Measurements from ENCODE around the gene LAMP1. TPM values are rescaled to one million over a fixed set of nuclear protein-coding genes. Genes with fewer than 3 reads are reported as not detected.

Gene LAMP1
- total RNA-seq, 4 donors from 2014 or later = 85.6 to 144 (median 93.4) TPM

DNA sequence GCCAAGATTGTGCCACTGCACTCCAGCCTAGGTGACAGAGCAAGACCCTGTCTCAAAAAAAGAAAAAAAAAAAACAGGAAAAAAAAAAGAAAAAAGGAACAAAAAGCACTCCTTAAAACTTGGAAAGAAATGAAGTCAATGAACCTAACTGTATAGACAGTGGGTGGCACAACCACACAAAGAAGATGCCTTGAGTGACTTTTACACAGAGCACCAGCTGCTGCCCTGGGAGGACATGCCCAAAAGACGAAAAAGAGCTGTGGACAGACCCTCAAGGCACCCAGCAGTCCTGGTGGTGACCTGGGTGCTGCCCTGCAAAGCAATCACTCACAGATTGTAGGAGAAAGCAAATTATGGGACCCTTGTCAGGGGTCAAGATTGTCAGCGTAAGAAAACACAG, 5.9 kb upstream of the LAMP1 start:
- DNase-seq = no peak
- intact Hi-C loops (cut with DNase I; ENCODE audit: low total_unique reads) = no loop called here
- no peak overlapping the region for H3K27ac ChIP-seq
- H3K4me3 ChIP-seq = no peak overlapping the region
- no peaks in the 10 kb centered on the region for H3K36me3 ChIP-seq
- no peaks in the 10 kb centered on the region for H3K4me1 ChIP-seq
- TF ChIP-seq CTCF (IDR thresholded peaks at IDR 0.05) (no peak), POLR2A (IDR thresholded peaks at IDR 0.05) (no peak)
- H3K27me3 ChIP-seq = no peaks in the 10 kb centered on the region
- H3K9me3 ChIP-seq = no peaks in the 10 kb centered on the region

DNA sequence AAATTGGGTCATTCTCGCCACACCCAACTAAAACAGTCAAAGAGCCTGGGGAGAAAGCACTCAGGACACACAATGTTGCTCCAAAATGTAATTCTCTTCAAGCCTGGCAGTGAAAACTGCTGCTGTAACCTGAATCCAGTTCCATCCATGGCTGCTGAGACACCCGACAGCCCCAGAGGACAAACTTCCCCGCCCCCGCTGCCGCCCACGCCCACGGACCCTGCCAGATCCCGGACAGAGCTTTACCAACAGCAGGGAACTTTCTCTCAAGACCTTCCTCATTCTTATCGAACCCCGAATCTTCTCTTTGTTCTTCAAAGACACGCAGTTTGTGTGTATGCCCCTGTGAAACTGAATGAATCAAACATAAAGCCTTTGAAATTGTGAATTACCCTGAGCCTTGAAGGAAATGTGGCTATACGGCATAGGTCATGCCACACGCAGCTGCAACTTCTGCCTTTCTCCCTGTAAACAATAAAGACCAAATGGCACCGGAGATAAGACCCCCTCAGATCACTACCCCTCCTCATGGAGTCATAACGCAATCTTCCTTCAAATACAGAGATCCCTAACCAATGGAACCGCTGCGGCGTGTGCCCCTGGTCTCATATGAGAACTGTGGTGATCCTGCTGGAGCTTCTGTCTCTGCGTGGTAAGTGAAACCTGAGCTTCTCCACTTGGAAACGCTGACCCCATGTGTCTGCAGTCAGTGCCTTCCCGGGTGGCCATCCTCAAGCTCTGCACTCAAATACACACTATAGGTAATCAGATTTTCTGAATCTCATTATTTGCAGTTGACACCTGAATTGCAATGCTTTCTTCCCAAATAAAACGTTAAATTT, 4.8 kb upstream of the LAMP1 start:
- H3K36me3 ChIP-seq = no peaks in the 10 kb centered on the region
- H3K27me3 ChIP-seq = no peaks in the 10 kb centered on the region
- no peaks in the 10 kb centered on the region for H3K9me3 ChIP-seq
- no peak overlapping the region for H3K27ac ChIP-seq
- intact Hi-C loops (cut with DNase I; ENCODE audit: low total_unique reads) = no loop called here
- H3K4me3 ChIP-seq = peak overlapping the region in 1 of 2 donors; percentile 12
- TF ChIP-seq POLR2A (IDR thresholded peaks at IDR 0.05) (no peak), CTCF (IDR thresholded peaks at IDR 0.05) (no peak)
- H3K4me1 ChIP-seq = no peaks in the 10 kb centered on the region
- DNase-seq = peak in 1 of 2 donors; percentile 28

DNA sequence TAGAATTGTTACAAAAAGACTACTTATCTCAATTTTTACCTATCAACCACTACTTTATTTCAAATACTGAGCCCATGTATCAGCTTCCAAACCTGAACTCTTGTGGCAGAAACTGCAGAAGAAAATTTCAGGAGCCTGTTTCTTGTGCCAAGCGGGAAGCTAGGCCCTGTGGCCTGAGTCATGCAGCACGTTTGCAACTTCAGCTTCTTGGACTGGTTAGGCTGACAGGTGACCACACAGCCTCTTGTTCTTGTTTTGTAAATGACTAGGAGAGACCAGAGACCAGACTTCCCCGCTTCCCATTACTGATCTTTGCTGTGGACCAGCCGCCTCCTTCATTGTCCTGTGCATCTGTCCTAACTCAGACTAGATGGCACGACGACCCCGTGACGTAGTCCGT, 3.4 kb upstream of the LAMP1 start:
- intact Hi-C loops (cut with DNase I; ENCODE audit: low total_unique reads) = no loop called here
- TF ChIP-seq POLR2A (IDR thresholded peaks at IDR 0.05) (no peak), CTCF (IDR thresholded peaks at IDR 0.05) (no peak)
- Histone ChIP-seq H3K27me3 (no peaks in the 10 kb centered on the region), H3K27ac (no peak overlapping the region), H3K4me3 (no peak overlapping the region), H3K4me1 (no peaks in the 10 kb centered on the region), H3K36me3 (no peaks in the 10 kb centered on the region), H3K9me3 (no peaks in the 10 kb centered on the region)
- no peak for DNase-seq

DNA sequence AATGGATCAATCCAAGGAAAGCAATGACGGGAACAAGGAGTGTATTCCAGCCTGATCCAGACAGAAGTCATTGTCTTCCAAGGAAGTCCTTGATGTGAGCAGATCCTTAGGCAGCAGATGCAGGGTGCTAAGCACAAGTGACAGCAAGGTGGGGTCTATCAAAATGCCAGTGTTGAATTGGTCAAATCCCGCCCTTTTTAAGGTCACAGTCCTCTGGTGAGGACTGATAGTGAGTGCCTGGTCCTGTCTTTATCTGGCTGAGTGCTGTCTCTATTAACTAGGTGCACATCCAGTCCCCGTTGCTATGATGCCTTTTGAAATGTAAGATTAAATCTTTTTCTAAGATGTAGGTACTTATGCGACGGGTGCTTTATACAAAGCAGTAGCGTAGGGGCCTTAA, 1.3 kb upstream of the LAMP1 start:
- H3K4me3 ChIP-seq = no peak overlapping the region
- no peaks in the 10 kb centered on the region for H3K9me3 ChIP-seq
- no peak for DNase-seq
- no peak overlapping the region for H3K27ac ChIP-seq
- H3K4me1 ChIP-seq = no peaks in the 10 kb centered on the region
- TF ChIP-seq POLR2A (IDR thresholded peaks at IDR 0.05) (no peak), CTCF (IDR thresholded peaks at IDR 0.05) (no peak)
- no peaks in the 10 kb centered on the region for H3K36me3 ChIP-seq
- intact Hi-C loops (cut with DNase I; ENCODE audit: low total_unique reads) = no loop called here
- H3K27me3 ChIP-seq = no peaks in the 10 kb centered on the region

DNA sequence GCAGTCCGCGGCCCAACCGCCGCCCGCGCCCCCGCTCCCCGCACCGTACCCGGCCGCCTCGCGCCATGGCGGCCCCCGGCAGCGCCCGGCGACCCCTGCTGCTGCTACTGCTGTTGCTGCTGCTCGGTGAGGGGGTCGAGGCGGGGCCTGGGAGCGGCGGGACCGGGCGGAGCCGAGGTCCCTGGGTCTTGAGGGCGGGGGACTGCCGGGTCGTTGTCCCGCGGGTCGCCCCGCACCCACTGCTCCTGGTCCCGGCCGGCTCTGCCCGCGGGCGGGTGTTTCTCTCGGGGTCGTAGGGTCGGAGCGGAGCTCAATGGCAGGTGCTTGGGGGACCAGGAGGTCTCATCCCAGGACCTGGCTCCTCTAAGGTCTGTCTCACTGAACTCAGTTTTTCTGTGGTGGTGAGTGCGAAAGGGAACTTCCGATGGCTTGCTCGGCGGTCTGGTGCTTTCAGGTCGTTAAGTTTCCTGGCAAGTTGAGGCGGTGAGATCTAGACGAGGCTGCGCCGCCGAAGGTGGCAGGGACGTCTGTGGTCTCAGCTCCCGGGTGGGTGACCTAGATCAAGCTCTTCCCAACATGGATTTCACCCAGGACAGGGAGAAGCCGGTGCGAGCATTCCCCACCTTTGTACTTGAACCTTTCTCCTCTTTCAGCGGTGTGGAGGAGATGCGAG, 467 bp downstream of the LAMP1 start:
- TF ChIP-seq CTCF (IDR thresholded peaks at IDR 0.05) = no peak
- no peak for TF ChIP-seq POLR2A (IDR thresholded peaks at IDR 0.05)
- peak overlapping the region; percentile 79 to 87 for H3K27ac ChIP-seq
- H3K36me3 ChIP-seq = no peaks in the 10 kb centered on the region
- H3K27me3 ChIP-seq = no peaks in the 10 kb centered on the region
- no peaks in the 10 kb centered on the region for H3K4me1 ChIP-seq
- DNase-seq = peak in 1 of 2 donors; percentile 29
- peak overlapping the region; percentile 57 to 99 for H3K4me3 ChIP-seq
- intact Hi-C loops (cut with DNase I; ENCODE audit: low total_unique reads) = no loop called here
- no peaks in the 10 kb centered on the region for H3K9me3 ChIP-seq
